Measurements from ENCODE around the gene CLCN3. TPM values are rescaled to one million over a fixed set of nuclear protein-coding genes. Genes with fewer than 3 reads are reported as not detected.

CLCN3 gene
- total and polyA plus RNA-seq, 4 donors: 9.5 to 58.6 (median 22.5) TPM

DNA sequence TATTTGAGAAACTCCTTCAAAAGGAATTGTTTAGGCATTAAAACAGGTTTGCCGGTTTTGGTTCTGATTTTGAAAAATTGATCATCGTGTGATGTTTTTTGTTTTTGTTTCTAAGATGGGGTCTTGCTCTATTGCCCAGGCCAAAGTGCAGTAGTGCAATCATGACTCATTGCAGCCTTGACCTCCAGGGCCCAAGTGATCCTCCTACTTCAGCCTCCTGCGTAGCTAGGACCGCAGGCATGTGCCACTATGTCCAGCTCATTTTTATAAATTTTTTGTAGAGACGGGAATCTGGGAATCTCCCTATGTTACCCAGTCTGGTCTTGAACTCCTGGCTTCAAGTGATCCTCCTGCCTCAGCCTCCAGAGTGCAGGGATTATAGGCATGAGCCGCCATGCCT lies 35.0 kb downstream of the CLCN3 start:
- Histone ChIP-seq H3K27me3 (ENCODE audit: control insufficient read depth in 4 of 4, insufficient read depth in 4 of 4, low read length in 3 of 4) (no peaks in the 10 kb centered on the region), H3K4me3 (ENCODE audit: low read depth in 1 of 3, low read length in 3 of 3) (no peak overlapping the region), H3K9ac (ENCODE audit: low read depth in 1 of 2, low read length in 2 of 2) (no peak overlapping the region), H3K27ac (ENCODE audit: low read depth in 1 of 2, low read length in 2 of 2) (no peak overlapping the region), H3K9me3 (ENCODE audit: control insufficient read depth in 4 of 4, low read length in 3 of 4) (no peaks in the 10 kb centered on the region), H3K36me3 (ENCODE audit: control insufficient read depth in 4 of 4, insufficient read depth in 3 of 4, low read depth in 1 of 4, low read length in 3 of 4) (no peaks in the 10 kb centered on the region), H3K4me1 (ENCODE audit: control insufficient read depth in 4 of 4, insufficient read depth in 4 of 4, low read length in 3 of 4) (peaks cover 0 to 40% (median 21%) of the 10 kb centered on the region in 4 donors)
- WGBS: 88% methylated on average over 6 of the region's 6 CpGs
- DNase-seq (ENCODE audit: low spot score): no peak
- TF ChIP-seq, protein P1, sequence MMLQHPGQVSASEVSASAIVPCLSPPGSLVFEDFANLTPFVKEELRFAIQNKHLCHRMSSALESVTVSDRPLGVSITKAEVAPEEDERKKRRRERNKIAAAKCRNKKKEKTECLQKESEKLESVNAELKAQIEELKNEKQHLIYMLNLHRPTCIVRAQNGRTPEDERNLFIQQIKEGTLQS (IDR thresholded peaks at IDR 0.05): no peak
- TF ChIP-seq FOXA1 (IDR thresholded peaks at IDR 0.05): no peak
- TF ChIP-seq MAX (IDR thresholded peaks at IDR 0.05): no peak
- no peak for TF ChIP-seq HNF4G (IDR thresholded peaks at IDR 0.05)
- no peak for TF ChIP-seq SP1 (IDR thresholded peaks at IDR 0.05)
- no peak for TF ChIP-seq NR2F2 (IDR thresholded peaks at IDR 0.05)
- TF ChIP-seq, protein P2, sequence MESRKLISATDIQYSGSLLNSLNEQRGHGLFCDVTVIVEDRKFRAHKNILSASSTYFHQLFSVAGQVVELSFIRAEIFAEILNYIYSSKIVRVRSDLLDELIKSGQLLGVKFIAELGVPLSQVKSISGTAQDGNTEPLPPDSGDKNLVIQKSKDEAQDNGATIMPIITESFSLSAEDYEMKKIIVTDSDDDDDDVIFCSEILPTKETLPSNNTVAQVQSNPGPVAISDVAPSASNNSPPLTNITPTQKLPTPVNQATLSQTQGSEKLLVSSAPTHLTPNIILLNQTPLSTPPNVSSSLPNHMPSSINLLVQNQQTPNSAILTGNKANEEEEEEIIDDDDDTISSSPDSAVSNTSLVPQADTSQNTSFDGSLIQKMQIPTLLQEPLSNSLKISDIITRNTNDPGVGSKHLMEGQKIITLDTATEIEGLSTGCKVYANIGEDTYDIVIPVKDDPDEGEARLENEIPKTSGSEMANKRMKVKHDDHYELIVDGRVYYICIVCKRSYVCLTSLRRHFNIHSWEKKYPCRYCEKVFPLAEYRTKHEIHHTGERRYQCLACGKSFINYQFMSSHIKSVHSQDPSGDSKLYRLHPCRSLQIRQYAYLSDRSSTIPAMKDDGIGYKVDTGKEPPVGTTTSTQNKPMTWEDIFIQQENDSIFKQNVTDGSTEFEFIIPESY (IDR thresholded peaks at IDR 0.05): no peak
- no peak for TF ChIP-seq RAD21 (IDR thresholded peaks at IDR 0.05)
- TF ChIP-seq FOXA2 (IDR thresholded peaks at IDR 0.05): no peak
- TF ChIP-seq JUND (IDR thresholded peaks at IDR 0.05): peak in 1 of 2 donors; percentile 47
- TF ChIP-seq HNF4A (conservative IDR thresholded peaks at IDR 0.05): peak; percentile 10 to 50
- TF ChIP-seq GABPA (IDR thresholded peaks at IDR 0.05 in 1 of 2, conservative IDR thresholded peaks at IDR 0.05 in 1 of 2): no peak
- TF ChIP-seq RXRA (IDR thresholded peaks at IDR 0.05): no peak
- TF ChIP-seq YY1 (IDR thresholded peaks at IDR 0.05): no peak
- TF ChIP-seq TAF1 (conservative IDR thresholded peaks at IDR 0.05): no peak
- no peak for TF ChIP-seq REST (IDR thresholded peaks at IDR 0.05)

DNA sequence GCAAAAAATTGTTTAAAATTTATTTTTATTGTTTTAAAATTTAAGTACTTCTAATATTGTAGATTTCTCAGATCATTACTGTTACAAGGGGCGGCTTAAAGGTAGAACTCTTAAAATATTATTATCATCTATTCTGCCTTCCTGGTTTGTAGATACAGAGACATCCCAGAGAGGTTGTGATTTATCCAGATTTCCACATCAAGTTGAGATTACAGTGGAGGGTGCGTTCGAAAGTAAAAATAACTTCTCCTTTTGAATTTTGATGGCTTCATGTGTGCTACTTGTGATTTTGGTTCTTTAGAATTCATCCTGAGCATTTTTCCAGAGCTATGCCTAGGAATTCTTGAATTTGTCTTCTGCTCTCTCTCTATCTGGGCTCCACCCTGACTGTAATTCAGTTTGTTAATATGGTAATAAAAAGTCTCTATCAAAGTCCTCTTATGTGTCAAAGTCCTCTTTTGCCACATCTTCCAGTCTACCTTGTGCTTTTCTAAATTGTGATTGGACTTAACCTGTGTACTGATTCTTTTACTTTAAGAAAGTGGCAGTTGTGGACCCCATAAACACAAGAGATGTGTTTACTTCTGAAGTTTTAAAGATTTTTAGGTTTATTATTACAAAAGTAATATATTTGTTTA lies 37.2 kb downstream of the CLCN3 start:
- no peak for DNase-seq (ENCODE audit: low spot score)
- TF ChIP-seq, protein P2 (IDR thresholded peaks at IDR 0.05): no peak
- TF ChIP-seq RAD21 (IDR thresholded peaks at IDR 0.05) (no peak), MAX (IDR thresholded peaks at IDR 0.05) (no peak), HNF4A (conservative IDR thresholded peaks at IDR 0.05) (peak; percentile 51 to 80), HNF4G (IDR thresholded peaks at IDR 0.05) (peak; percentile 42), RXRA (IDR thresholded peaks at IDR 0.05) (no peak), NR2F2 (IDR thresholded peaks at IDR 0.05) (no peak), GABPA (IDR thresholded peaks at IDR 0.05 in 1 of 2, conservative IDR thresholded peaks at IDR 0.05 in 1 of 2) (no peak), EGR1 (IDR thresholded peaks at IDR 0.05; ENCODE audit: low read depth in 2 of 2) (no peak), SP1 (IDR thresholded peaks at IDR 0.05) (no peak), TAF1 (conservative IDR thresholded peaks at IDR 0.05) (no peak), FOXA1 (IDR thresholded peaks at IDR 0.05) (no peak), YY1 (IDR thresholded peaks at IDR 0.05) (no peak), FOXA2 (IDR thresholded peaks at IDR 0.05) (no peak), JUND (IDR thresholded peaks at IDR 0.05) (no peak)
- TF ChIP-seq, protein P1 (IDR thresholded peaks at IDR 0.05): no peak
- Histone ChIP-seq H3K27me3 (ENCODE audit: control insufficient read depth in 4 of 4, insufficient read depth in 4 of 4, low read length in 3 of 4) (no peaks in the 10 kb centered on the region), H3K9ac (ENCODE audit: low read depth in 1 of 2, low read length in 2 of 2) (no peak overlapping the region), H3K36me3 (ENCODE audit: control insufficient read depth in 4 of 4, insufficient read depth in 3 of 4, low read depth in 1 of 4, low read length in 3 of 4) (no peaks in the 10 kb centered on the region), H3K4me3 (ENCODE audit: low read depth in 1 of 3, low read length in 3 of 3) (no peak overlapping the region), H3K27ac (ENCODE audit: low read depth in 1 of 2, low read length in 2 of 2) (no peak overlapping the region), H3K4me1 (ENCODE audit: control insufficient read depth in 4 of 4, insufficient read depth in 4 of 4, low read length in 3 of 4) (peaks cover 0 to 26% (median 8%) of the 10 kb centered on the region in 4 donors), H3K9me3 (ENCODE audit: control insufficient read depth in 4 of 4, low read length in 3 of 4) (no peaks in the 10 kb centered on the region)
- 79% methylated on average over 3 of the region's 3 CpGs for WGBS
